K562 (cell line): ENCODE results near the gene PCDHGB5. TPM values are rescaled to one million over a fixed set of nuclear protein-coding genes. Genes with fewer than 3 reads are reported as not detected.
A peak's percentile ranks its signal among the peaks of the same experiment; 100 is the strongest.

Experiments used
- C11orf30 ChIP-seq: fragments of 450-650 bp; IDR thresholded peaks from 2 replicates; pipeline ENCODE4 v1.6.1; 2016; ENCODE audit warnings: low read depth, mild to moderate bottlenecking
- HDAC6 ChIP-seq: IDR thresholded peaks from 2 replicates; pipeline ENCODE4 v1.6.1; 2012; ENCODE audit warnings: low read depth, mild to moderate bottlenecking, control low read depth, inconsistent platforms, low read length, moderate library complexity
- YY1 ChIP-seq, 3 experiments: IDR thresholded peaks; 2 replicates each; pipeline ENCODE4 v1.6.1; 2011; ENCODE audit warnings: low read length in 2 of 3, mild to moderate bottlenecking in 2 of 3, moderate library complexity in 2 of 3, borderline replicate concordance in 1 of 3, control low read depth in 1 of 3, low read depth in 1 of 3; ENCODE audit not compliant: insufficient read depth in 3 of 3, insufficient replicate concordance in 2 of 3, control insufficient read depth in 1 of 3, insufficient read length in 1 of 3; ENCODE audit errors: extremely low read depth in 1 of 3
- ZNF444 ChIP-seq: fragments of 250-450 bp; sonication (Bioruptor Pico); IDR thresholded peaks from 2 replicates; pipeline ENCODE4 v1.4.0; 2020; ENCODE audit warnings: mild to moderate bottlenecking, moderate library complexity
- polyA plus RNA-seq, 8 experiments: library from polyadenylated mRNA; depleted of rRNA in 4 of 8; stranded (reverse) in 5 of 8; unstranded in 3 of 8; fragments of >200 nt; fragmentation: Nextera tagmentation in 2 of 8; fragmentation: Illumina TruSeq in 1 of 8; extraction: Ambion mirVana in 2 of 8; extraction: Trizol in 1 of 8; gene quantifications; 2 replicates each; pipeline versions ENCODE4 v1.2.1 to v1.2.3, GENCODE V29; 2011 to 2014; ENCODE audit warnings: inconsistent platforms in 1 of 8, missing spikeins in 1 of 8
- total RNA-seq, 7 experiments: library from RNA; depleted of rRNA in 6 of 7; stranded (reverse); fragments of >200 nt in 6 of 7; fragmentation: Illumina TruSeq in 2 of 7; extraction: Trizol in 2 of 7; gene quantifications; 2 replicates each; pipeline versions ENCODE4 v1.2.1 to v1.2.3, GENCODE V29; 2011 to 2021; ENCODE audit warnings: low replicate concordance in 1 of 7
- TF ChIP-seq, protein P1 (sequence below), 2 experiments: IDR thresholded peaks in 1 of 2; conservative IDR thresholded peaks in 1 of 2; 2 replicates each; pipeline ENCODE4 v1.6.1; 2016; ENCODE audit warnings: low read depth in 2 of 2, mild to moderate bottlenecking in 1 of 2, missing compliant biosample characterization in 1 of 2, missing genetic modification characterization in 1 of 2, moderate library complexity in 1 of 2
- TF ChIP-seq, protein P2 (sequence below), 3 experiments: IDR thresholded peaks in 2 of 3; conservative IDR thresholded peaks in 1 of 3; 2 replicates each; pipeline ENCODE4 v1.5.1; 2011 to 2012; ENCODE audit warnings: low read length in 3 of 3, mild to moderate bottlenecking in 3 of 3, control low read depth in 2 of 3, improper control_type of control experiment in 1 of 3, inconsistent platforms in 1 of 3, low read depth in 1 of 3, mixed read lengths in 1 of 3, moderate library complexity in 1 of 3; ENCODE audit not compliant: insufficient read depth in 2 of 3
- TF ChIP-seq, protein P3 (sequence below): fragments of 450-650 bp; IDR thresholded peaks from 2 replicates; pipeline ENCODE4 v1.6.1; 2018; ENCODE audit warnings: mild to moderate bottlenecking, low read depth; ENCODE audit not compliant: partially characterized antibody

PCDHGB5 gene
- total and polyA plus RNA-seq, 9 of the 15 experiments (the other 6 are each of a cell fraction or from before 2014, with no cell fraction given) = 0.05 to 0.29 (median 0.12) TPM; not detected in 2

DNA sequence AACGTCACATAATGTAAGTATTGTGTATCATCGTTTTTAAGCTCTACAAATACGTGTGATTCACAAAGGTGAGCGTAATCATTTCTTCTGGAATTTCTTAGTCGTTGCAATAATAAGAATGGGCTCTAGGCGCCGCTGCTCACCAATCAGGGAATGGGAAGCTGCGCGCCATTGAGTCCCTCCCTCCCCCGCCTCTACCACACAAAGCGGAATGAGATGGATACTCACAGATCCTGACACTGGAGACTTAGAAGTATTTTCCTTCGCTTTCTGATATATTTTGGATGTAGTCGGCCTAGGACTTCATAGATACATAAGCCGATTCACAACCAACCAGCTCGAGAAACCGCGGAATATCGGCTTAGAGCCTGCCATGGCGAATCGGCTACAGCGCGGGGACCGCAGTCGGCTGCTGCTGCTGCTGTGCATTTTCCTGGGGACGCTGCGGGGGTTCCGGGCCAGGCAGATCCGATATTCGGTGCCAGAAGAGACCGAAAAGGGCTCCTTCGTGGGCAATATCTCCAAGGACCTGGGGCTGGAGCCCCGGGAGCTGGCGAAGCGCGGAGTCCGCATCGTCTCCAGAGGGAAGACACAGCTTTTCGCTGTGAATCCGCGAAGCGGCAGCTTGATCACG, 23.2 kb downstream of the PCDHGB5 start, which contains the start of gene PCDHGA11 (continued):
- TF ChIP-seq, protein P1, sequence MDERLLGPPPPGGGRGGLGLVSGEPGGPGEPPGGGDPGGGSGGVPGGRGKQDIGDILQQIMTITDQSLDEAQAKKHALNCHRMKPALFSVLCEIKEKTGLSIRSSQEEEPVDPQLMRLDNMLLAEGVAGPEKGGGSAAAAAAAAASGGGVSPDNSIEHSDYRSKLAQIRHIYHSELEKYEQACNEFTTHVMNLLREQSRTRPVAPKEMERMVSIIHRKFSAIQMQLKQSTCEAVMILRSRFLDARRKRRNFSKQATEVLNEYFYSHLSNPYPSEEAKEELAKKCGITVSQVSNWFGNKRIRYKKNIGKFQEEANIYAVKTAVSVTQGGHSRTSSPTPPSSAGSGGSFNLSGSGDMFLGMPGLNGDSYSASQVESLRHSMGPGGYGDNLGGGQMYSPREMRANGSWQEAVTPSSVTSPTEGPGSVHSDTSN (CRISPR knock-in tag; IDR thresholded peaks at IDR 0.05; ENCODE audit: low read depth) = no peak
- TF ChIP-seq, protein P1 (tag; conservative IDR thresholded peaks at IDR 0.05; ENCODE audit: low read depth) = no peak
- TF ChIP-seq ZNF444 (CRISPR knock-in tag) = no peak
- peak in 1 of 3 experiments; percentile 47 for TF ChIP-seq YY1 (IDR thresholded peaks at IDR 0.05; ENCODE audit: borderline replicate concordance in 1 of 3, control insufficient read depth in 1 of 3, extremely low read depth in 1 of 3, insufficient read depth in 3 of 3, insufficient read length in 1 of 3, insufficient replicate concordance in 2 of 3, low read depth in 1 of 3, low read length in 2 of 3)
- TF ChIP-seq HDAC6 = no peak
- TF ChIP-seq, protein P2, sequence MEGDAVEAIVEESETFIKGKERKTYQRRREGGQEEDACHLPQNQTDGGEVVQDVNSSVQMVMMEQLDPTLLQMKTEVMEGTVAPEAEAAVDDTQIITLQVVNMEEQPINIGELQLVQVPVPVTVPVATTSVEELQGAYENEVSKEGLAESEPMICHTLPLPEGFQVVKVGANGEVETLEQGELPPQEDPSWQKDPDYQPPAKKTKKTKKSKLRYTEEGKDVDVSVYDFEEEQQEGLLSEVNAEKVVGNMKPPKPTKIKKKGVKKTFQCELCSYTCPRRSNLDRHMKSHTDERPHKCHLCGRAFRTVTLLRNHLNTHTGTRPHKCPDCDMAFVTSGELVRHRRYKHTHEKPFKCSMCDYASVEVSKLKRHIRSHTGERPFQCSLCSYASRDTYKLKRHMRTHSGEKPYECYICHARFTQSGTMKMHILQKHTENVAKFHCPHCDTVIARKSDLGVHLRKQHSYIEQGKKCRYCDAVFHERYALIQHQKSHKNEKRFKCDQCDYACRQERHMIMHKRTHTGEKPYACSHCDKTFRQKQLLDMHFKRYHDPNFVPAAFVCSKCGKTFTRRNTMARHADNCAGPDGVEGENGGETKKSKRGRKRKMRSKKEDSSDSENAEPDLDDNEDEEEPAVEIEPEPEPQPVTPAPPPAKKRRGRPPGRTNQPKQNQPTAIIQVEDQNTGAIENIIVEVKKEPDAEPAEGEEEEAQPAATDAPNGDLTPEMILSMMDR (IDR thresholded peaks at IDR 0.05 in 2 of 3, conservative IDR thresholded peaks at IDR 0.05 in 1 of 3; ENCODE audit: insufficient read depth in 2 of 3, low read depth in 1 of 3, low read length in 3 of 3) = peak; percentile 63 to 80 (median 74)
- no peak for TF ChIP-seq C11orf30
- TF ChIP-seq, protein P3, sequence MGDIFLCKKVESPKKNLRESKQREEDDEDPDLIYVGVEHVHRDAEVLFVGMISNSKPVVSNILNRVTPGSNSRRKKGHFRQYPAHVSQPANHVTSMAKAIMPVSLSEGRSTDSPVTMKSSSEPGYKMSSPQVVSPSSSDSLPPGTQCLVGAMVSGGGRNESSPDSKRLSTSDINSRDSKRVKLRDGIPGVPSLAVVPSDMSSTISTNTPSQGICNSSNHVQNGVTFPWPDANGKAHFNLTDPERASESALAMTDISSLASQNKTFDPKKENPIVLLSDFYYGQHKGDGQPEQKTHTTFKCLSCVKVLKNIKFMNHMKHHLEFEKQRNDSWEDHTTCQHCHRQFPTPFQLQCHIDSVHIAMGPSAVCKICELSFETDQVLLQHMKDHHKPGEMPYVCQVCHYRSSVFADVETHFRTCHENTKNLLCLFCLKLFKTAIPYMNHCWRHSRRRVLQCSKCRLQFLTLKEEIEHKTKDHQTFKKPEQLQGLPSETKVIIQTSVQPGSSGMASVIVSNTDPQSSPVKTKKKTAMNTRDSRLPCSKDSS = no peak
